ENCODE data around the gene OSBP2.

GRCh38 chr22:30927806-30928205, 233.1 kb downstream of the OSBP2 start:
- TF ChIP-seq CTCF (IDR thresholded peaks at IDR 0.05) (no peak), POLR2A (IDR thresholded peaks at IDR 0.05) (no peak), EP300 (IDR thresholded peaks at IDR 0.05) (no peak)

Measured in tibial nerve (tissue), 4 donors.